ENCODE results near the gene SPON2. TPM values are rescaled to one million over a fixed set of nuclear protein-coding genes. Genes with fewer than 3 reads are reported as not detected.

Gene SPON2
- total RNA-seq, 2 experiments from 2014 or later, result 8.4 to 35.3 TPM

- no peak overlapping the region for H3K4me3 ChIP-seq (ENCODE audit: low read depth, low read length, poor library complexity, severe bottlenecking)
- no peaks in the 10 kb centered on the region for H4K20me1 ChIP-seq (ENCODE audit: insufficient read depth, low read length)
- ChIA-PET POLR2A (no interaction called here), CTCF (ENCODE audit: unreplicated experiment) (no interaction called here)
- no TSS peak for BruUV-seq (replicated peaks)
- H3K27ac ChIP-seq (ENCODE audit: low read depth, low read length, poor library complexity, severe bottlenecking), result no peak overlapping the region
- intact Hi-C loops (cut with micrococcal nuclease; ENCODE audit: unreplicated experiment), result no loop called here
- TF ChIP-seq EZH2phosphoT487 (IDR thresholded peaks at IDR 0.05; ENCODE audit: borderline replicate concordance, low read depth, low read length), result no peak
- no peak for TF ChIP-seq CTCF (conservative IDR thresholded peaks at IDR 0.05; ENCODE audit: low read length)
- no peak for DNase-seq (ENCODE audit: low spot score)
- no peaks in the 10 kb centered on the region for H3K79me2 ChIP-seq (ENCODE audit: insufficient read depth, low read depth, low read length)
- peaks cover 30% of the 10 kb centered on the region; the same call in 1 of the 2 replicates for H3K9me3 ChIP-seq (ENCODE audit: low read length)
- H3K9me2 ChIP-seq (ENCODE audit: insufficient read depth, low read length), result no peaks in the 10 kb centered on the region
- no peak overlapping the region for H3K4me2 ChIP-seq (ENCODE audit: low read length)
- no peaks in the 10 kb centered on the region; the same call in 1 of the 2 replicates for H3K36me3 ChIP-seq (ENCODE audit: insufficient read depth, low read length)
- H3K4me1 ChIP-seq (ENCODE audit: insufficient read depth, low read length, poor library complexity, severe bottlenecking), result peaks cover 8% of the 10 kb centered on the region
- no peak overlapping the region for H2AFZ ChIP-seq (ENCODE audit: low read length)
Observed at GRCh38 chr4:1180663-1181062, 8.3 kb upstream of the SPON2 start.

GRCh38 chr4:1179976-1180375, 7.6 kb upstream of the SPON2 start:
- no peaks in the 10 kb centered on the region for H3K9me2 ChIP-seq (ENCODE audit: insufficient read depth, low read length)
- TF ChIP-seq EZH2phosphoT487 (IDR thresholded peaks at IDR 0.05; ENCODE audit: borderline replicate concordance, low read depth, low read length) (no peak), CTCF (conservative IDR thresholded peaks at IDR 0.05; ENCODE audit: low read length) (no peak)
- BruUV-seq (replicated peaks), result no TSS peak
- peaks cover 8% of the 10 kb centered on the region for H3K4me1 ChIP-seq (ENCODE audit: insufficient read depth, low read length, poor library complexity, severe bottlenecking)
- H3K36me3 ChIP-seq (ENCODE audit: insufficient read depth, low read length), result no peaks in the 10 kb centered on the region; the same call in 1 of the 2 replicates
- H4K20me1 ChIP-seq (ENCODE audit: insufficient read depth, low read length), result no peaks in the 10 kb centered on the region
- intact Hi-C loops (cut with micrococcal nuclease; ENCODE audit: unreplicated experiment), result no loop called here
- ChIA-PET POLR2A (interaction anchor here (0.7 kb wide), 1 partner anchor 440 kb away, joined by 3 read pairs; no protein-coding TSS in a partner anchor), CTCF (ENCODE audit: unreplicated experiment) (interaction anchor here (0.6 kb wide), 1 partner anchor 19 kb away, joined by 3 read pairs; no protein-coding TSS in a partner anchor)
- no peak overlapping the region for H2AFZ ChIP-seq (ENCODE audit: low read length)
- H3K4me3 ChIP-seq (ENCODE audit: low read depth, low read length, poor library complexity, severe bottlenecking), result no peak overlapping the region
- peaks cover 30% of the 10 kb centered on the region; the same call in 1 of the 2 replicates for H3K9me3 ChIP-seq (ENCODE audit: low read length)
- no peak overlapping the region for H3K27ac ChIP-seq (ENCODE audit: low read depth, low read length, poor library complexity, severe bottlenecking)
- no peak overlapping the region for H3K4me2 ChIP-seq (ENCODE audit: low read length)
- no peak for DNase-seq (ENCODE audit: low spot score)
- H3K79me2 ChIP-seq (ENCODE audit: insufficient read depth, low read depth, low read length), result no peaks in the 10 kb centered on the region

- no peaks in the 10 kb centered on the region; the same call in 1 of the 2 replicates for H3K36me3 ChIP-seq (ENCODE audit: insufficient read depth, low read length)
- TF ChIP-seq EZH2phosphoT487 (IDR thresholded peaks at IDR 0.05; ENCODE audit: borderline replicate concordance, low read depth, low read length) (no peak), CTCF (conservative IDR thresholded peaks at IDR 0.05; ENCODE audit: low read length) (no peak)
- BruUV-seq (replicated peaks), result no TSS peak
- no peaks in the 10 kb centered on the region for H4K20me1 ChIP-seq (ENCODE audit: insufficient read depth, low read length)
- intact Hi-C loops (cut with micrococcal nuclease; ENCODE audit: unreplicated experiment), result no loop called here
- H2AFZ ChIP-seq (ENCODE audit: low read length), result no peak overlapping the region
- ChIA-PET POLR2A (no interaction called here), CTCF (ENCODE audit: unreplicated experiment) (no interaction called here)
- no peak overlapping the region for H3K27ac ChIP-seq (ENCODE audit: low read depth, low read length, poor library complexity, severe bottlenecking)
- H3K9me2 ChIP-seq (ENCODE audit: insufficient read depth, low read length), result no peaks in the 10 kb centered on the region
- H3K4me2 ChIP-seq (ENCODE audit: low read length), result no peak overlapping the region
- no peak overlapping the region for H3K4me3 ChIP-seq (ENCODE audit: low read depth, low read length, poor library complexity, severe bottlenecking)
- H3K79me2 ChIP-seq (ENCODE audit: insufficient read depth, low read depth, low read length), result no peaks in the 10 kb centered on the region
- peaks cover 2% of the 10 kb centered on the region for H3K4me1 ChIP-seq (ENCODE audit: insufficient read depth, low read length, poor library complexity, severe bottlenecking)
- H3K9me3 ChIP-seq (ENCODE audit: low read length), result peaks cover 30% of the 10 kb centered on the region; the same call in 1 of the 2 replicates
- no peak for DNase-seq (ENCODE audit: low spot score)
Observed at GRCh38 chr4:1179089-1179441, 6.7 kb upstream of the SPON2 start.
